ENCODE data around the gene CAPZA2. TPM values are rescaled to one million over a fixed set of nuclear protein-coding genes. Genes with fewer than 3 reads are reported as not detected.
A peak's percentile ranks its signal among the peaks of the same experiment; 100 is the strongest.
"Not testable (repeated sequence)": the region's sequence is repeated elsewhere in the genome, so short reads cannot be mapped to it uniquely, and the experiment has no call there.

Gene CAPZA2
- total RNA-seq, 4 donors from 2014 or later: 45.0 to 61.2 (median 52.5) TPM

DNA sequence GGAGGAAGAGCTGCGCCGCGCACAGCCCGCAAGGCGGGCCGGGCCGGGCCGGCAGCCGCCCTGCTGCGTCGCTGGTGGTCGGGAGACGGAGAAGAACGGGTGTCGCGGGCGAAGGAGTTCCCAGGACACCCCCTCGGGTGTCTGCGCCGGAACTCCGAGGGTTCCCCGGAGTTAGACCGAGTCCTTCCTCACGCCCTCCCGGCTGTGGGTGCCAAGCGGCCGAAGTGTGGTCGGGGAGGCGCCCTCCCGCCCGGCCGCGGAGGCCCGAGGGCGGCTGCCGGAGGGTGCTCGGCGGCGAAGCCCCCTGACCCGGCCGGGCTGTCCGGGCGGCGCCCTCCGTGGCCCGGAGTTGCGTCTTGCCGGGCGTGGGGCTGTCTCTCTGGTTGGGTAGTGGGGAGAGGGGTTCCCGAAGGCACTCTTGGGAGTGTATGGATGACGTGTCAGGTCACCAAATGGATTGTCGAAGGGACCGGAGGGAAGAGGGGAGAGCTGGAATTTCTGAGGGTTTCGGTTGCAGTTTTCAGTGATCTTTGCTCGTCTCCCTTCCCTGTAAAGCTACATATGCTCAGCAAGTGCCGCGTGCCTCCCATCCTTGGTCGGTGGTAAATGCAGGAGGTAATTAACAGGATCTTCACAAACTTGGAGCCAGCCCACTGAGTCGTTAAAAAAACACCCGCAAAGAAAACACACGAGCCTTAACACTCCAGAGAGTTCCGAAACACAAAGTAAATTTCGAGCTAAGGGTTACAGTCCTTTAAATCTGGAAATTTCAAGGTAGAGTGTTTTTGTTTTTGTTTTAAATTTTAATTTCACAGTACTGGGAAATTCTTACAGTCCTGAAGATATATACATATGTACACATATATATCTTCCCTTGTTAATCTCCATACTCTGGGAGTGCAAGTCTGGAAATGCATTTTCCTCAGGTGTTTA, 91.8 kb downstream of the CAPZA2 start:
- intact Hi-C loops (cut with DNase I; ENCODE audit: low total_unique reads): no loop called here
- no peak for TF ChIP-seq CTCF (IDR thresholded peaks at IDR 0.05)
- peak; percentile 50 to 88 for DNase-seq (ENCODE audit: low spot score in 2 of 2)
- 0% methylated on average over 24 to 35 of the region's 63 CpGs for WGBS, 2 donors
- H3K4me3 ChIP-seq (ENCODE audit: low read depth, poor library complexity, severe bottlenecking): peak overlapping the region; percentile 94

GRCh38 chr7:116955340-116955739, 93.0 kb downstream of the CAPZA2 start:
- intact Hi-C loops (cut with DNase I; ENCODE audit: low total_unique reads): no loop called here
- TF ChIP-seq CTCF (IDR thresholded peaks at IDR 0.05) (no peak), POLR2A (IDR thresholded peaks at IDR 0.05) (no peak)
- no peak for DNase-seq (ENCODE audit: low spot score in 2 of 2)
- no peak overlapping the region for H3K4me3 ChIP-seq (ENCODE audit: low read depth, poor library complexity, severe bottlenecking)

DNA sequence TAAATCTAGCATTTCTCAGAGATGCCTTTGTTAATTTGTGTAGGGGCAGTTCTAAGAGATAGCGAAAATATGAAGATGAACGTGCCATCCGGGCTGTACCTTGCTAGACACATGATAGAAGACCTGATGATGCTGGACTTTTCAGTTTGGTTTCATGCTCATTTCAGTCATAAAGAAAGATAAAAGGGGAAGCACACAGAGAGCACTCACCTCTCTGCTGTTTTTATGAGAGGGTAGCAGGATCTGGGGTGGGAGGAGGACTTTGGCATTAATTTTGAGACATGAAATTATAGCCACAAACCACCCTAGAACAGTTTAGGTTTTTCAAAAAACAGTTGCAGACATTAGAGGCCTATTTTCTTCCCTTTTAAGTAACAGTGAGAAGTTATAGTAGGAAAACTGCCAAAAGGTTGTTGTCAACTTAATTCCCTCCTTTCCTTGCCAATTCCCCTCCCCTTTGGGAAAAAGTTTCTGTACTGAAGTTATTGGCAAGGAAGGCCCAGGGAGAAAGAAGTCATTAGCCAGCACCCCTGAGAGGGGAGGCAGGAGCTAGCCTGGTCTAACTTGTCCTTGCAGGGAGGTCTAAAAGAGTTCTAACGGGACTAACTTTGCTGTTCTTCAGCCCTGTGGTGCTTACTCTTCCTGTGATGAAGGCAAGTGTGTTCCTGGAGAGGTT, 93.6 kb downstream of the CAPZA2 start:
- intact Hi-C loops (cut with DNase I; ENCODE audit: low total_unique reads): no loop called here
- no peak for DNase-seq (ENCODE audit: low spot score in 2 of 2)
- no peak overlapping the region for H3K4me3 ChIP-seq (ENCODE audit: low read depth, poor library complexity, severe bottlenecking)
- WGBS, 2 donors: 38 to 49% methylated on average over 4 of the region's 4 CpGs
- TF ChIP-seq POLR2A (IDR thresholded peaks at IDR 0.05) (no peak), CTCF (IDR thresholded peaks at IDR 0.05) (no peak)

DNA sequence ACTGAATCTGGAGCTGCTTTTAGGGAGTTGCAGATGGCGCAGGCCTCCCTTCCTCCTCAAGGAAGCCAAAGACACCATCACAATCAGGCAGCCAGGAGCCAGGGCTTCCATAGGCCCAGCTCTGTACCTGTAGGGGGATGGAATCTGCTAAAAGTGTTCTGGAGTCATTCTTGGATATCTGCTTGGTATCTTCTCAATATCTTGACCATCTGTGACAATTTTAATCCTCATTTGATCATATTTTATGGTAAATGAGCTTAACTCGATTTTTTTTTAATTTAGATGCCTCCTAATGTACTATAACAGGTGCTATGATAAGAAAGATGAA, 94.1 kb downstream of the CAPZA2 start:
- intact Hi-C loops (cut with DNase I; ENCODE audit: low total_unique reads): no loop called here
- TF ChIP-seq POLR2A (IDR thresholded peaks at IDR 0.05) (no peak), CTCF (IDR thresholded peaks at IDR 0.05) (no peak)
- H3K4me3 ChIP-seq (ENCODE audit: low read depth, poor library complexity, severe bottlenecking): no peak overlapping the region
- WGBS, 2 donors: 71 to 89% methylated on average over 2 of the region's 2 CpGs
- DNase-seq (ENCODE audit: low spot score in 2 of 2): no peak

GRCh38 chr7:116957874-116958273, 95.5 kb downstream of the CAPZA2 start:
- TF ChIP-seq POLR2A (IDR thresholded peaks at IDR 0.05) (no peak), CTCF (IDR thresholded peaks at IDR 0.05) (no peak)
- WGBS, 2 donors: 64% methylated on average over 2 of the region's 2 CpGs
- H3K4me3 ChIP-seq (ENCODE audit: low read depth, poor library complexity, severe bottlenecking): no peak overlapping the region
- no peak for DNase-seq (ENCODE audit: low spot score in 2 of 2)
- intact Hi-C loops (cut with DNase I; ENCODE audit: low total_unique reads): no loop called here

- DNase-seq (ENCODE audit: low spot score in 2 of 2); intact Hi-C loops (cut with DNase I; ENCODE audit: low total_unique reads); H3K4me3 ChIP-seq (ENCODE audit: low read depth, poor library complexity, severe bottlenecking): not testable (repeated sequence)
- 90 to 92% methylated on average over 4 of the region's 4 CpGs for WGBS, 2 donors
Measured at GRCh38 chr7:116961966-116962673, 99.7 kb downstream of the CAPZA2 start.
